Calu3 (cell line): Measurements from ENCODE around the gene COL19A1. TPM values are rescaled to one million over a fixed set of nuclear protein-coding genes. Genes with fewer than 3 reads are reported as not detected.

Source experiments
- BruUV-seq: library from RNA; stranded (reverse); fragments of 400-500 nt; replicated peaks from 2 replicates; lab custom pipeline; 2021; lab: Mats Ljungman, UMichigan
- CTCF ChIA-PET: fragments of 300-600 bp; sonication (Branson Sonifier 250); formaldehyde crosslinking; loops from one replicate; lab custom pipeline; 2022; ENCODE audit warnings: antibody characterized with exemption; lab: Charles Lee
- DNase-seq: peaks from one replicate; pipeline ENCODE4 v3.0.0; 2022
- H3K27ac Mint-ChIP-seq: one replicate; pipeline ENCODE4 v1.8.0; 2022; ENCODE audit warnings: mixed read lengths; ENCODE audit not compliant: unreplicated experiment
- H3K27me3 Mint-ChIP-seq: one replicate; pipeline ENCODE4 v1.8.0; 2022; ENCODE audit warnings: mixed read lengths; ENCODE audit not compliant: unreplicated experiment
- H3K36me3 Mint-ChIP-seq: one replicate; pipeline ENCODE4 v1.8.0; 2022; ENCODE audit warnings: mild to moderate bottlenecking, moderate library complexity, mixed read lengths; ENCODE audit not compliant: insufficient read depth, unreplicated experiment
- H3K4me1 Mint-ChIP-seq: one replicate; pipeline ENCODE4 v1.8.0; 2022; ENCODE audit warnings: mild to moderate bottlenecking, low read depth, mixed read lengths; ENCODE audit not compliant: unreplicated experiment
- H3K4me3 Mint-ChIP-seq: one replicate; pipeline ENCODE4 v1.8.0; 2022; ENCODE audit warnings: mild to moderate bottlenecking, low read depth, moderate library complexity, mixed read lengths; ENCODE audit not compliant: unreplicated experiment
- H3K9me3 Mint-ChIP-seq: one replicate; pipeline ENCODE4 v1.8.0; 2022; ENCODE audit warnings: low read depth, mixed read lengths; ENCODE audit not compliant: unreplicated experiment
- intact Hi-C: fragments of 100-400 bp; cut with micrococcal nuclease; formaldehyde crosslinking; loops from one replicate; pipeline ENCODE4 v1.10.0; 2022; ENCODE audit not compliant: unreplicated experiment
- total RNA-seq: library from RNA; stranded (reverse); gene quantifications from 2 replicates; pipeline ENCODE4 v1.2.3, GENCODE V29; 2022
- TF ChIP-seq, protein P1 (sequence below): fragments of 200-600 bp; IDR thresholded peaks from one replicate; pipeline ENCODE4 v1.8.0; 2022; ENCODE audit warnings: antibody characterized with exemption; ENCODE audit not compliant: unreplicated experiment

The COL19A1 gene
- total RNA-seq, 1 experiment from 2014 or later: not detected

GRCh38 chr6:70157086-70157485, 290.7 kb downstream of the COL19A1 start:
- Mint-ChIP-seq H3K9me3 (no peaks in the 10 kb centered on the region), H3K27ac (no peak overlapping the region), H3K27me3 (peaks cover 38% of the 10 kb centered on the region), H3K36me3 (no peaks in the 10 kb centered on the region), H3K4me3 (no peak overlapping the region), H3K4me1 (no peaks in the 10 kb centered on the region)
- intact Hi-C loops: no loop called here
- CTCF ChIA-PET: no interaction called here
- no TSS peak for BruUV-seq
- no peak for DNase-seq
- TF ChIP-seq, protein P1, sequence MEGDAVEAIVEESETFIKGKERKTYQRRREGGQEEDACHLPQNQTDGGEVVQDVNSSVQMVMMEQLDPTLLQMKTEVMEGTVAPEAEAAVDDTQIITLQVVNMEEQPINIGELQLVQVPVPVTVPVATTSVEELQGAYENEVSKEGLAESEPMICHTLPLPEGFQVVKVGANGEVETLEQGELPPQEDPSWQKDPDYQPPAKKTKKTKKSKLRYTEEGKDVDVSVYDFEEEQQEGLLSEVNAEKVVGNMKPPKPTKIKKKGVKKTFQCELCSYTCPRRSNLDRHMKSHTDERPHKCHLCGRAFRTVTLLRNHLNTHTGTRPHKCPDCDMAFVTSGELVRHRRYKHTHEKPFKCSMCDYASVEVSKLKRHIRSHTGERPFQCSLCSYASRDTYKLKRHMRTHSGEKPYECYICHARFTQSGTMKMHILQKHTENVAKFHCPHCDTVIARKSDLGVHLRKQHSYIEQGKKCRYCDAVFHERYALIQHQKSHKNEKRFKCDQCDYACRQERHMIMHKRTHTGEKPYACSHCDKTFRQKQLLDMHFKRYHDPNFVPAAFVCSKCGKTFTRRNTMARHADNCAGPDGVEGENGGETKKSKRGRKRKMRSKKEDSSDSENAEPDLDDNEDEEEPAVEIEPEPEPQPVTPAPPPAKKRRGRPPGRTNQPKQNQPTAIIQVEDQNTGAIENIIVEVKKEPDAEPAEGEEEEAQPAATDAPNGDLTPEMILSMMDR: no peak

DNA sequence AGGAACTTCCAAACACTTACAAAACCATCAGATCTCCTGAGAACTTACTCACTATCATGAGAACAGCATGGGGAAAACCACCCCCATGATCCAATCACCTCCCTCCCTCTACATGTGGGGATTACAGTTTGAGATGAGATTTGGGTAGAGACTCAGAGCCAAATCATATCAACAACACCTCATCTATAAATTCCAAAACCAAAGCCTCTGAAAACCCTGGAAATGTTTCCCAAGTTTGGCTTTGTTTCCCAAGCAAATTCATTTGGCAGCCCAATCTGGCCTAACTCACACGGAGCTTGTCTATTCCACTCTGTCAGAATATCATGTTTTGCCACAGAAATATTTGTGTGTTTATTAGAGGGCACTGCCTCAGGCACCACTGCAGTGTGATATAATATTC, 293.9 kb downstream of the COL19A1 start:
- H3K36me3 Mint-ChIP-seq: no peaks in the 10 kb centered on the region
- intact Hi-C loops: no loop called here
- no peaks in the 10 kb centered on the region for H3K4me1 Mint-ChIP-seq
- H3K9me3 Mint-ChIP-seq: no peaks in the 10 kb centered on the region
- no peak for DNase-seq
- H3K4me3 Mint-ChIP-seq: no peak overlapping the region
- H3K27me3 Mint-ChIP-seq: peaks cover 48% of the 10 kb centered on the region
- CTCF ChIA-PET: no interaction called here
- no peak overlapping the region for H3K27ac Mint-ChIP-seq
- no TSS peak for BruUV-seq
- TF ChIP-seq, protein P1: no peak

GRCh38 chr6:70162972-70163371, 296.6 kb downstream of the COL19A1 start:
- TF ChIP-seq, protein P1: no peak
- H3K36me3 Mint-ChIP-seq: no peaks in the 10 kb centered on the region
- DNase-seq: no peak
- H3K27ac Mint-ChIP-seq: no peak overlapping the region
- H3K9me3 Mint-ChIP-seq: no peaks in the 10 kb centered on the region
- CTCF ChIA-PET: no interaction called here
- H3K27me3 Mint-ChIP-seq: peaks cover 44% of the 10 kb centered on the region
- intact Hi-C loops: no loop called here
- peaks cover 16% of the 10 kb centered on the region for H3K4me1 Mint-ChIP-seq
- no peak overlapping the region for H3K4me3 Mint-ChIP-seq
- BruUV-seq: no TSS peak

DNA sequence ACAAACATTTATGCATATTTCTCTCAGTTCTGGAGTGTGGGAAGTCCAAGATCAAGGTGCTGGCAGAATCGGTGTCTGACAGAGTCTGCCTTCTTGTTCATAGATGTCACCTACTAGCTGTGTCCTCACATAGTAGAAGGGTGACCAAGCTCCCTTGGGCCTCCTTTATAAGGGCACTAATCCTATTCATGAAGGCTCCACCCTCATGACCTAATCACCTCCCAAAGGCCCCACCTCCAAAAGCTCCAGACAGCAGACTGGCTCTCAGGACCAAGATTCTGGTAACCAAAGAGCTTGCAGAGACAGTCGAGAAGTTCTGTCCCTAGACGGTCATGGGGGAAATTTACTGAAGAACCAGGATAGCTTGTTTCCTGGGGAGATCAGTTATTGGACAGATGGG, 297.4 kb downstream of the COL19A1 start:
- DNase-seq: no peak
- TF ChIP-seq, protein P1: no peak
- Mint-ChIP-seq H3K4me1 (peaks cover 16% of the 10 kb centered on the region), H3K9me3 (no peaks in the 10 kb centered on the region), H3K27ac (no peak overlapping the region), H3K36me3 (no peaks in the 10 kb centered on the region), H3K27me3 (peaks cover 44% of the 10 kb centered on the region), H3K4me3 (no peak overlapping the region)
- no TSS peak for BruUV-seq
- CTCF ChIA-PET: interaction anchor here (0.6 kb wide), 1 partner anchor 792 kb away, joined by 3 read pairs; no protein-coding TSS in a partner anchor
- intact Hi-C loops: no loop called here
